HG03439 (cell line): Measurements from ENCODE around the gene NCK2.

Source experiments
- ATAC-seq: cut with Tn5 transposase; IDR thresholded peaks from one replicate; pipeline ENCODE4 v1.9.1; 2021; ENCODE audit warnings: mild to moderate bottlenecking, moderate library complexity; ENCODE audit not compliant: unreplicated experiment

NCK2 gene

GRCh38 chr2:105866216-105867185 lies 121.8 kb downstream of the NCK2 start:
- no peak for ATAC-seq

- ATAC-seq, result no peak
These were observed 122.9 kb downstream of the NCK2 start for GRCh38 chr2:105867587-105867986.

- no peak for ATAC-seq
These were observed 123.3 kb downstream of the NCK2 start for GRCh38 chr2:105868060-105868459.

GRCh38 chr2:105869341-105869740 lies 124.6 kb downstream of the NCK2 start:
- ATAC-seq, result no peak

- no peak for ATAC-seq
These were observed 125.3 kb downstream of the NCK2 start for GRCh38 chr2:105870062-105870461.

- no peak for ATAC-seq
These were observed 126.1 kb downstream of the NCK2 start for GRCh38 chr2:105870858-105871257.

- no peak for ATAC-seq
These were observed 127.5 kb downstream of the NCK2 start for GRCh38 chr2:105872142-105872728.

GRCh38 chr2:105872830-105873229 lies 128.1 kb downstream of the NCK2 start:
- ATAC-seq, result no peak

GRCh38 chr2:105873281-105873680 lies 128.6 kb downstream of the NCK2 start:
- no peak for ATAC-seq

- peak; percentile 93 for ATAC-seq
These were observed 129.0 kb downstream of the NCK2 start for GRCh38 chr2:105873721-105874120.

- no peak for ATAC-seq
These were observed 129.8 kb downstream of the NCK2 start for GRCh38 chr2:105874466-105874865.

GRCh38 chr2:105875241-105875640 lies 130.5 kb downstream of the NCK2 start:
- ATAC-seq, result no peak

- no peak for ATAC-seq
These were observed 131.5 kb downstream of the NCK2 start for GRCh38 chr2:105876191-105876590.

- no peak for ATAC-seq
These were observed 133.2 kb downstream of the NCK2 start for GRCh38 chr2:105877945-105878344.

- ATAC-seq, result no peak
These were observed 134.5 kb downstream of the NCK2 start for GRCh38 chr2:105879106-105879802.

- ATAC-seq, result no peak
These were observed 135.1 kb downstream of the NCK2 start for GRCh38 chr2:105879803-105880300.

- no peak for ATAC-seq
These were observed 135.9 kb downstream of the NCK2 start for GRCh38 chr2:105880637-105881036.

- no peak for ATAC-seq
These were observed 136.8 kb downstream of the NCK2 start for GRCh38 chr2:105881286-105882136.

- no peak for ATAC-seq
These were observed 137.6 kb downstream of the NCK2 start for GRCh38 chr2:105882341-105882740.

- ATAC-seq, result no peak
These were observed 138.3 kb downstream of the NCK2 start for GRCh38 chr2:105882920-105883435.
